Retinal pigment epithelial cell (primary cell): Measurements from ENCODE around the gene RFX6.
A peak's percentile ranks its signal among the peaks of the same experiment; 100 is the strongest.

Experiments
- DNase-seq: peaks from one replicate; pipeline ENCODE4 v3.0.0-alpha.2; 2010; ENCODE audit warnings: low read depth
- H3K4me3 ChIP-seq: 2 replicates; pipeline ENCODE4 v1.5.1; 2011; ENCODE audit warnings: mild to moderate bottlenecking, low read length, control low read depth, moderate library complexity
- CTCF ChIP-seq: conservative IDR thresholded peaks from 2 replicates; pipeline ENCODE4 v1.5.1; 2011; ENCODE audit warnings: low read depth, low read length, control low read depth, inconsistent platforms

The RFX6 gene

GRCh38 chr6:116969211-116969863, 92.3 kb downstream of the RFX6 start:
- no peak for DNase-seq
- no peak overlapping the region for H3K4me3 ChIP-seq
- TF ChIP-seq CTCF: peak; percentile 81

- TF ChIP-seq CTCF: peak; percentile 68
- H3K4me3 ChIP-seq: no peak overlapping the region
- DNase-seq: peak; percentile 6
These were observed 94.9 kb downstream of the RFX6 start for GRCh38 chr6:116971959-116972358.

GRCh38 chr6:116973976-116974375, 96.9 kb downstream of the RFX6 start:
- TF ChIP-seq CTCF: no peak
- DNase-seq: no peak

GRCh38 chr6:116974526-116975316, 97.7 kb downstream of the RFX6 start:
- no peak for DNase-seq
- TF ChIP-seq CTCF: no peak
- H3K4me3 ChIP-seq: no peak overlapping the region

More at GRCh38 chr6:116973976-116974375, 96.9 kb downstream of the RFX6 start:
- no peak overlapping the region for H3K4me3 ChIP-seq

GRCh38 chr6:116975600-116975999, 98.6 kb downstream of the RFX6 start:
- H3K4me3 ChIP-seq: no peak overlapping the region
- no peak for DNase-seq
- no peak for TF ChIP-seq CTCF

- H3K4me3 ChIP-seq: no peak overlapping the region
- no peak for DNase-seq
- TF ChIP-seq CTCF: no peak
These were observed 102.5 kb downstream of the RFX6 start for GRCh38 chr6:116979560-116979959.
